Mesenchymal stem cell (in vitro differentiated cells and primary cell): Measurements from ENCODE around the gene TUT4.

Source experiments
- DNase-seq: peaks from one replicate; pipeline ENCODE4 v3.0.0-alpha.2; 2013
- H2AFZ ChIP-seq: one replicate; pipeline ENCODE4 v1.6.1; 2013; ENCODE audit warnings: low read depth, mild to moderate bottlenecking, control low read depth, inconsistent platforms, low read length, moderate library complexity
- H2AK5ac ChIP-seq: 2 replicates; pipeline ENCODE4 v1.6.1; 2013; ENCODE audit warnings: low read length, moderate library complexity, mild to moderate bottlenecking, inconsistent platforms; ENCODE audit not compliant: severe bottlenecking
- H2BK120ac ChIP-seq: one replicate; pipeline ENCODE4 v1.6.1; 2013; ENCODE audit warnings: low read depth, mild to moderate bottlenecking, inconsistent platforms, low read length, moderate library complexity
- H2BK12ac ChIP-seq, 2 experiments: one replicate each; pipeline ENCODE4 v1.6.1; 2013; ENCODE audit warnings: inconsistent platforms in 2 of 2, low read length in 2 of 2, mild to moderate bottlenecking in 2 of 2, moderate library complexity in 2 of 2, control low read depth in 1 of 2
- H2BK15ac ChIP-seq: one replicate; pipeline ENCODE4 v1.6.1; 2013; ENCODE audit warnings: mild to moderate bottlenecking, low read depth, inconsistent platforms; ENCODE audit not compliant: poor library complexity, severe bottlenecking
- H2BK5ac ChIP-seq: 2 replicates; pipeline ENCODE4 v1.6.1; 2013; ENCODE audit warnings: low read depth, mild to moderate bottlenecking, low read length, control low read depth, inconsistent platforms; ENCODE audit not compliant: poor library complexity, severe bottlenecking
- H3K14ac ChIP-seq, 2 experiments: one replicate each; pipeline ENCODE4 v1.6.1; 2013; ENCODE audit warnings: inconsistent platforms in 2 of 2, low read length in 2 of 2, control low read depth in 1 of 2, mild to moderate bottlenecking in 1 of 2, moderate library complexity in 1 of 2
- H3K18ac ChIP-seq, 2 experiments: one replicate each; pipeline ENCODE4 v1.6.1; 2013; ENCODE audit warnings: inconsistent platforms in 2 of 2, low read length in 2 of 2, control low read depth in 1 of 2, low read depth in 1 of 2, mild to moderate bottlenecking in 1 of 2
- H3K23ac ChIP-seq, 2 experiments: one replicate each; pipeline ENCODE4 v1.6.1; 2013; ENCODE audit warnings: inconsistent platforms in 2 of 2, low read length in 2 of 2, mild to moderate bottlenecking in 2 of 2, moderate library complexity in 2 of 2, control low read depth in 1 of 2
- H3K27ac ChIP-seq: 2 replicates; pipeline ENCODE4 v1.5.1; 2013; ENCODE audit warnings: mild to moderate bottlenecking, moderate library complexity, low read length, control low read depth, inconsistent platforms; ENCODE audit not compliant: poor library complexity, severe bottlenecking
- H3K27me3 ChIP-seq, 2 experiments: 2 replicates each; pipeline versions ENCODE4 v1.6.1 to v1.7.0; 2013; ENCODE audit warnings: low read length in 2 of 2, mild to moderate bottlenecking in 2 of 2, moderate library complexity in 2 of 2, control low read depth in 1 of 2, inconsistent platforms in 1 of 2; ENCODE audit not compliant: control insufficient read depth in 1 of 2, insufficient read depth in 1 of 2
- H3K36me3 ChIP-seq, 2 experiments: 2 replicates each; pipeline versions ENCODE4 v1.6.1 to v1.7.0; 2013; ENCODE audit warnings: low read length in 2 of 2, control low read depth in 1 of 2, inconsistent platforms in 1 of 2, low read depth in 1 of 2, mild to moderate bottlenecking in 1 of 2; ENCODE audit not compliant: insufficient read depth in 2 of 2, control insufficient read depth in 1 of 2
- H3K4ac ChIP-seq, 2 experiments: one replicate each; pipeline ENCODE4 v1.6.1; 2013; ENCODE audit warnings: inconsistent platforms in 2 of 2, low read length in 2 of 2, mild to moderate bottlenecking in 2 of 2, moderate library complexity in 2 of 2, control low read depth in 1 of 2, low read depth in 1 of 2
- H3K4me1 ChIP-seq: 2 replicates; pipeline ENCODE4 v1.6.1; 2013; ENCODE audit warnings: low read depth, low read length, control low read depth; ENCODE audit not compliant: control insufficient read depth, insufficient read depth
- H3K4me2 ChIP-seq: 2 replicates; pipeline ENCODE4 v1.6.1; 2013; ENCODE audit warnings: low read length, mild to moderate bottlenecking, inconsistent platforms; ENCODE audit not compliant: poor library complexity, severe bottlenecking
- H3K4me3 ChIP-seq, 2 experiments: 2 replicates each; pipeline versions ENCODE4 v1.5.1 to v1.7.0; 2013; ENCODE audit warnings: low read length in 2 of 2, mild to moderate bottlenecking in 2 of 2, control low read depth in 1 of 2, low read depth in 1 of 2; ENCODE audit not compliant: insufficient read depth in 1 of 2
- H3K79me1 ChIP-seq: replicated peaks from 2 replicates; pipeline ENCODE4 v1.6.1; 2013; ENCODE audit warnings: mild to moderate bottlenecking, control low read depth, low read length, inconsistent platforms; ENCODE audit not compliant: poor library complexity, severe bottlenecking
- H3K9ac ChIP-seq: 2 replicates; pipeline ENCODE4 v1.7.0; 2013; ENCODE audit warnings: mild to moderate bottlenecking, low read length, moderate library complexity
- H3K9me3 ChIP-seq: 2 replicates; pipeline ENCODE4 v1.7.0; 2013; ENCODE audit warnings: mild to moderate bottlenecking, low read length; ENCODE audit not compliant: control insufficient read depth
- H4K8ac ChIP-seq: one replicate; pipeline ENCODE4 v1.6.1; 2013; ENCODE audit warnings: inconsistent platforms, mild to moderate bottlenecking, low read length, moderate library complexity
- H4K91ac ChIP-seq: one replicate; pipeline ENCODE4 v1.6.1; 2013; ENCODE audit warnings: mild to moderate bottlenecking, low read length, inconsistent platforms
- WGBS: methylation state at CpG from one replicate; pipeline ENCODE4 v1.1.7; 2013; ENCODE audit warnings: mixed read lengths; 5-methylcytosine and 5-hydroxymethylcytosine counted together

Gene TUT4

DNA sequence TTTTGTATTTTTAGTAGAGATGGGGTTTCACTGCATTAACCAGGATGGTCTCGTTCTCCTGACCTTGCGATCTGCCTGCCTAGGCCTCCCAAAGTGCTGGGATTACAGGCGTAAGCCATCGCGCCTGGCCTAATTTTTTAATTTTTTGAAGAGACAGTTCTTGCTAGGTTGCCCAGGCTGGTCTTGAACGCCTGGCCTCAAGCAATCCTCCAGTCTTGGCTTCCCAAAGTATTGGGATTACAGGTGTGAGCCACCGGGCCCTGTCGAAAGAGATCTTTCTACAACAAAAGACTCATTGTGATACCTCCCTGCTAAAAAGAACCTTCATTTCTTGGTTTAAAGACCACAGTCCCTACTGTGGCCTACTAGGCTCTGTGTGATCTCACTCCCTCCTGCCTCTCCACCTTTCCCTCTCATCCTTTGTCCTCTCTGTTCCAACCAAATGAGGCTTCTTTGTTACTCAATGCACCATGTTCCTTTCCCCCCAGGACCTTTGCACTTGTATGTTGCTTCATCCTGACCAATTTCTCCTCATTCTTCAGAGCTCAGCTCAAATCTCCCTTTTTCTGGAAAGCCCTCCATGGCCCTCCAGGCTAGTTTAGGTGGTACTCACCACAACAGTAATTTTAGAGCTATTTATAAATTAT, 47.8 kb upstream of the TUT4 start:
- Histone ChIP-seq H3K9ac (no peak overlapping the region), H3K79me1 (peaks cover 5% of the 10 kb centered on the region), H4K91ac (no peak overlapping the region), H2BK5ac (no peak overlapping the region), H3K23ac (no peak overlapping the region), H3K36me3 (no peaks in the 10 kb centered on the region), H2BK12ac (no peak overlapping the region), H3K27me3 (no peaks in the 10 kb centered on the region), H3K27ac (no peak overlapping the region), H4K8ac (no peak overlapping the region), H3K9me3 (no peaks in the 10 kb centered on the region), H3K4me3 (no peak overlapping the region), H3K4me1 (peaks cover 16% of the 10 kb centered on the region), H2AK5ac (no peak overlapping the region), H3K4ac (no peak overlapping the region), H2BK15ac (no peak overlapping the region), H3K14ac (no peak overlapping the region), H2AFZ (no peak overlapping the region), H3K4me2 (no peak overlapping the region), H2BK120ac (no peak overlapping the region), H3K18ac (no peak overlapping the region)
- WGBS: 96% methylated on average over 8 of the region's 8 CpGs
- no peak for DNase-seq

- H2BK12ac ChIP-seq: no peak overlapping the region
- peak overlapping the region; percentile 40 for H2AK5ac ChIP-seq
- H4K8ac ChIP-seq: no peak overlapping the region
- H2BK120ac ChIP-seq: no peak overlapping the region
- no peak overlapping the region for H3K4me2 ChIP-seq
- H3K4me1 ChIP-seq: peaks cover 16% of the 10 kb centered on the region
- H3K9me3 ChIP-seq: no peaks in the 10 kb centered on the region
- no peak overlapping the region for H3K9ac ChIP-seq
- H3K4ac ChIP-seq: no peak overlapping the region
- no peak overlapping the region for H3K23ac ChIP-seq
- H3K79me1 ChIP-seq: peaks cover 5% of the 10 kb centered on the region
- H2BK15ac ChIP-seq: no peak overlapping the region
- H2AFZ ChIP-seq: no peak overlapping the region
- H3K4me3 ChIP-seq: no peak overlapping the region
- H3K27me3 ChIP-seq: peaks cover 0 to 11% of the 10 kb centered on the region in 2 experiments
- no peak for DNase-seq
- no peak overlapping the region for H3K18ac ChIP-seq
- no peak overlapping the region for H2BK5ac ChIP-seq
- no peak overlapping the region for H3K14ac ChIP-seq
- WGBS: 91% methylated on average over 7 of the region's 7 CpGs
- H3K36me3 ChIP-seq: no peaks in the 10 kb centered on the region
- no peak overlapping the region for H4K91ac ChIP-seq
- H3K27ac ChIP-seq: peak overlapping the region; percentile 17
Observed at GRCh38 chr1:52599236-52599635, 46.3 kb upstream of the TUT4 start.

- peaks cover 0 to 11% of the 10 kb centered on the region in 2 experiments for H3K27me3 ChIP-seq
- peaks cover 5% of the 10 kb centered on the region for H3K79me1 ChIP-seq
- H4K91ac ChIP-seq: no peak overlapping the region
- H2AFZ ChIP-seq: no peak overlapping the region
- H3K18ac ChIP-seq: no peak overlapping the region
- peaks cover 16% of the 10 kb centered on the region for H3K4me1 ChIP-seq
- no peak for DNase-seq
- no peaks in the 10 kb centered on the region for H3K36me3 ChIP-seq
- no peak overlapping the region for H4K8ac ChIP-seq
- no peak overlapping the region for H3K9ac ChIP-seq
- 100% methylated on average over 5 of the region's 7 CpGs for WGBS
- no peak overlapping the region for H2BK15ac ChIP-seq
- H2BK120ac ChIP-seq: no peak overlapping the region
- H3K27ac ChIP-seq: peak overlapping the region; percentile 25
- H2BK12ac ChIP-seq: no peak overlapping the region
- H3K4me2 ChIP-seq: no peak overlapping the region
- no peak overlapping the region for H3K4ac ChIP-seq
- no peak overlapping the region for H3K14ac ChIP-seq
- no peaks in the 10 kb centered on the region for H3K9me3 ChIP-seq
- H3K23ac ChIP-seq: no peak overlapping the region
- no peak overlapping the region for H2BK5ac ChIP-seq
- no peak overlapping the region for H3K4me3 ChIP-seq
- H2AK5ac ChIP-seq: no peak overlapping the region
Observed at GRCh38 chr1:52598729-52599128, 45.8 kb upstream of the TUT4 start.

DNA sequence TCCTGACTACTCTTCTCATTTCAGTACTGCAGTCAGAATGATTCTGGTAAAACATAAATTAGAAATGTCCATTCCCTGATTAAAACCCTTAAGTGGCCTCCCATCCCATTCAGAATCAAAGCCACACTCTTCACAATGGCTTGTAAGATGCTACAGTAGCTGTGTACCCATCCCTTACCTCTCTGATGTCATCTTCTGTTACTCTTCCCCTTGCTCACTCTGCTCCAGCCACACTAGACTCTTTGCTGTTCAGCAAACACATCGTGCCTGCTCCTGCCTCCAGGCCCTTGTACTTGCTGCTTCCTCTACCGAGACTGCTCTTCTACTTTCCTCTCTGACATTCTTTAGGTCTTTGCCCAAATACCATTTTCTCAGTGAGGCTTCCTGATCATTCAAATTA, 45.0 kb upstream of the TUT4 start:
- Histone ChIP-seq H2AK5ac (no peak overlapping the region), H3K79me1 (peaks cover 5% of the 10 kb centered on the region), H3K4me3 (no peak overlapping the region), H2BK120ac (no peak overlapping the region), H2BK15ac (no peak overlapping the region), H3K9me3 (no peaks in the 10 kb centered on the region), H3K4me2 (no peak overlapping the region), H2BK5ac (no peak overlapping the region), H3K4me1 (peaks cover 16% of the 10 kb centered on the region), H3K27ac (no peak overlapping the region), H2AFZ (no peak overlapping the region), H3K36me3 (no peaks in the 10 kb centered on the region), H3K14ac (no peak overlapping the region), H4K8ac (no peak overlapping the region), H2BK12ac (no peak overlapping the region), H4K91ac (no peak overlapping the region), H3K4ac (no peak overlapping the region), H3K23ac (no peak overlapping the region), H3K9ac (no peak overlapping the region), H3K27me3 (peaks cover 0 to 11% of the 10 kb centered on the region in 2 experiments), H3K18ac (no peak overlapping the region)
- WGBS: 67% methylated on average over 2 of the region's 2 CpGs
- DNase-seq: no peak
